HuH-7 (cell line): ENCODE data around the gene AGAP2.

Experiments
- DNase-seq: peaks from one replicate; pipeline ENCODE4 v3.0.0; 2011; ENCODE audit warnings: low spot score

The AGAP2 gene

GRCh38 chr12:57753756-57754337 is 15.3 kb upstream of the AGAP2 start:
- DNase-seq: no peak

- DNase-seq: no peak
Measured at GRCh38 chr12:57752668-57753000, 14.1 kb upstream of the AGAP2 start.

GRCh38 chr12:57751788-57752667 is 13.5 kb upstream of the AGAP2 start, which contains the start of gene CDK4:
TSS of gene CDK4 (minus strand) at chr12:57752310. CDS start at chr12:57751717, 593 bp downstream.
- peak; percentile 99 for DNase-seq

GRCh38 chr12:57751432-57751787 is 12.9 kb upstream of the AGAP2 start:
- no peak for DNase-seq

- no peak for DNase-seq
Measured at GRCh38 chr12:57750561-57751431, 12.3 kb upstream of the AGAP2 start.

- DNase-seq: no peak
Measured at GRCh38 chr12:57749061-57749460, 10.5 kb upstream of the AGAP2 start.

GRCh38 chr12:57746025-57746424 is 7.5 kb upstream of the AGAP2 start:
- no peak for DNase-seq

GRCh38 chr12:57745485-57745881 is 6.9 kb upstream of the AGAP2 start:
- DNase-seq: no peak

- peak; percentile 95 for DNase-seq
Measured at GRCh38 chr12:57744777-57745484, 6.4 kb upstream of the AGAP2 start, which contains the start of gene TSPAN31. TSS of gene TSPAN31 (plus strand) at chr12:57745039. CDS start at chr12:57745155, 116 bp downstream.

- DNase-seq: peak; percentile 69
Measured at GRCh38 chr12:57744194-57744776, 5.7 kb upstream of the AGAP2 start.

GRCh38 chr12:57743769-57744168 is 5.2 kb upstream of the AGAP2 start:
- no peak for DNase-seq

- DNase-seq: peak; percentile 88
Measured at GRCh38 chr12:57741844-57742738, 3.5 kb upstream of the AGAP2 start.

- no peak for DNase-seq
Measured at GRCh38 chr12:57741413-57741789, 2.9 kb upstream of the AGAP2 start.

GRCh38 chr12:57740656-57741412 is 2.3 kb upstream of the AGAP2 start:
- no peak for DNase-seq

GRCh38 chr12:57739914-57740538 is 1.5 kb upstream of the AGAP2 start:
- no peak for DNase-seq

- no peak for DNase-seq
Measured at GRCh38 chr12:57739387-57739786, 845 bp upstream of the AGAP2 start.

- DNase-seq: peak; percentile 60
Measured at GRCh38 chr12:57737467-57738460, 778 bp downstream of the AGAP2 start.
